Common myeloid progenitor, CD34-positive (primary cell): ENCODE results near the gene TRPM4.

Experiments used
- CTCF ChIA-PET: fragments of 350-600 bp; sonication (Branson Sonifier 250); formaldehyde crosslinking; loops from one replicate; lab custom pipeline; 2021; ENCODE audit warnings: antibody characterized with exemption; lab: Charles Lee
- POLR2A ChIA-PET: fragments of 350-600 bp; sonication (Branson Sonifier 250); formaldehyde crosslinking; loops from one replicate; lab custom pipeline; 2021; ENCODE audit warnings: antibody characterized with exemption; lab: Charles Lee
- DNase-seq, 3 donors: peaks; one replicate each; pipeline versions ENCODE4 v3.0.0 to v3.0.0-alpha.2; 2013
- H3K27ac ChIP-seq, 2 experiments: 1 replicate in 1 of 2; 2 replicates in 1 of 2; pipeline ENCODE4 v1.7.0; 2013; ENCODE audit warnings: inconsistent platforms in 2 of 2, low read length in 2 of 2, mild to moderate bottlenecking in 2 of 2, low read depth in 1 of 2, moderate library complexity in 1 of 2; ENCODE audit not compliant: severe bottlenecking in 2 of 2, insufficient read depth in 1 of 2, poor library complexity in 1 of 2
- H3K27me3 ChIP-seq, 5 experiments: replicated peaks in 2 of 5; 1 replicate in 3 of 5; 2 replicates in 2 of 5; pipeline versions ENCODE4 v1.6.1 to v1.7.0; 2013; ENCODE audit warnings: low read length in 4 of 5, mild to moderate bottlenecking in 2 of 5, moderate library complexity in 2 of 5, inconsistent platforms in 1 of 5; ENCODE audit not compliant: insufficient read depth in 5 of 5, control insufficient read depth in 4 of 5
- H3K36me3 ChIP-seq, 4 experiments: 1 replicate in 2 of 4; 2 replicates in 2 of 4; pipeline versions ENCODE4 v1.6.1 to v1.7.0; 2013; ENCODE audit warnings: low read length in 3 of 4, control low read depth in 1 of 4, mild to moderate bottlenecking in 1 of 4; ENCODE audit not compliant: control insufficient read depth in 4 of 4, insufficient read depth in 4 of 4
- H3K4me1 ChIP-seq, 4 experiments: 1 replicate in 3 of 4; 2 replicates in 1 of 4; pipeline versions ENCODE4 v1.6.1 to v1.7.1; 2013; ENCODE audit warnings: low read length in 3 of 4, mild to moderate bottlenecking in 3 of 4, control low read depth in 1 of 4, inconsistent platforms in 1 of 4, moderate library complexity in 1 of 4; ENCODE audit not compliant: control insufficient read depth in 4 of 4, insufficient read depth in 4 of 4; ENCODE audit errors: control extremely low read depth in 1 of 4
- H3K4me3 ChIP-seq, 7 experiments: 1 replicate in 4 of 7; 2 replicates in 3 of 7; pipeline versions ENCODE4 v1.5.1 to v1.7.0; 2013; ENCODE audit warnings: mild to moderate bottlenecking in 7 of 7, low read length in 6 of 7, moderate library complexity in 6 of 7, inconsistent platforms in 2 of 7, low read depth in 2 of 7, control low read depth in 1 of 7; ENCODE audit not compliant: insufficient read depth in 4 of 7, control insufficient read depth in 1 of 7; ENCODE audit errors: extremely low read depth in 1 of 7
- H3K9me3 ChIP-seq, 5 experiments: 1 replicate in 4 of 5; 2 replicates in 1 of 5; pipeline versions ENCODE4 v1.6.1 to v1.7.1; 2013; ENCODE audit warnings: low read length in 4 of 5, mild to moderate bottlenecking in 2 of 5, inconsistent platforms in 1 of 5, low read depth in 1 of 5, moderate library complexity in 1 of 5; ENCODE audit not compliant: control insufficient read depth in 4 of 5, insufficient read depth in 2 of 5; ENCODE audit errors: control extremely low read depth in 1 of 5
- WGBS: methylation state at CpG from one replicate; pipeline ENCODE4 v1.1.5; 2013; ENCODE audit not compliant: insufficient coverage; 5-methylcytosine and 5-hydroxymethylcytosine counted together

The TRPM4 gene

GRCh38 chr19:49241769-49242168, 84.2 kb downstream of the TRPM4 start:
- POLR2A ChIA-PET = no interaction called here
- CTCF ChIA-PET = interaction anchor here (1.8 kb wide), 1 partner anchor 16 kb away, joined by 4 read pairs; no protein-coding TSS in a partner anchor
- Histone ChIP-seq H3K27ac (no peak overlapping the region), H3K36me3 (no peaks in the 10 kb centered on the region), H3K4me3 (no peak overlapping the region), H3K4me1 (no peaks in the 10 kb centered on the region), H3K27me3 (no peaks in the 10 kb centered on the region), H3K9me3 (no peaks in the 10 kb centered on the region)
- WGBS = 98% methylated on average over 6 of the region's 7 CpGs
- DNase-seq = no peak

- CTCF ChIA-PET = no interaction called here
- POLR2A ChIA-PET = no interaction called here
Observed at GRCh38 chr19:49243129-49243528, 85.5 kb downstream of the TRPM4 start.

GRCh38 chr19:49243726-49244125, 86.1 kb downstream of the TRPM4 start:
- Histone ChIP-seq H3K36me3 (no peaks in the 10 kb centered on the region), H3K4me1 (no peaks in the 10 kb centered on the region), H3K27ac (no peak overlapping the region), H3K4me3 (no peak overlapping the region), H3K27me3 (no peaks in the 10 kb centered on the region), H3K9me3 (no peaks in the 10 kb centered on the region)
- ChIA-PET CTCF (no interaction called here), POLR2A (no interaction called here)
- WGBS = 94% methylated on average over 7 of the region's 11 CpGs
- no peak for DNase-seq

More at GRCh38 chr19:49243129-49243528, 85.5 kb downstream of the TRPM4 start:
- Histone ChIP-seq H3K27ac (no peak overlapping the region), H3K4me3 (no peak overlapping the region), H3K4me1 (no peaks in the 10 kb centered on the region), H3K9me3 (no peaks in the 10 kb centered on the region), H3K27me3 (no peaks in the 10 kb centered on the region), H3K36me3 (no peaks in the 10 kb centered on the region)
- DNase-seq = no peak
- WGBS = 84% methylated on average over 2 of the region's 6 CpGs

- Histone ChIP-seq H3K27ac (no peak overlapping the region), H3K36me3 (no peaks in the 10 kb centered on the region), H3K9me3 (no peaks in the 10 kb centered on the region), H3K4me3 (no peak overlapping the region), H3K4me1 (no peaks in the 10 kb centered on the region), H3K27me3 (no peaks in the 10 kb centered on the region)
- WGBS = 98% methylated on average over 5 of the region's 9 CpGs
- ChIA-PET POLR2A (no interaction called here), CTCF (no interaction called here)
- no peak for DNase-seq
Observed at GRCh38 chr19:49244256-49244655, 86.7 kb downstream of the TRPM4 start.

- Histone ChIP-seq H3K27me3 (peaks cover 0 to 3% (median 0%) of the 10 kb centered on the region in 5 experiments), H3K4me3 (no peak overlapping the region), H3K36me3 (no peaks in the 10 kb centered on the region), H3K27ac (no peak overlapping the region), H3K9me3 (no peaks in the 10 kb centered on the region), H3K4me1 (no peaks in the 10 kb centered on the region)
- WGBS = no CpG with 5 or more reads among the region's 2 CpGs
- ChIA-PET POLR2A (no interaction called here), CTCF (no interaction called here)
- no peak for DNase-seq
Observed at GRCh38 chr19:49247676-49248075, 90.1 kb downstream of the TRPM4 start.

- Histone ChIP-seq H3K4me1 (no peaks in the 10 kb centered on the region), H3K27ac (no peak overlapping the region), H3K4me3 (no peak overlapping the region), H3K36me3 (no peaks in the 10 kb centered on the region), H3K27me3 (peaks cover 0 to 3% (median 0%) of the 10 kb centered on the region in 5 experiments), H3K9me3 (no peaks in the 10 kb centered on the region)
- POLR2A ChIA-PET = no interaction called here
- DNase-seq = no peak
- WGBS = 89% methylated on average over 1 of the region's 2 CpGs
- CTCF ChIA-PET = interaction anchor here (1.3 kb wide), 2 partner anchors 10 to 24 kb away, joined by 3 to 5 read pairs; no protein-coding TSS in a partner anchor
Observed at GRCh38 chr19:49249933-49250332, 92.3 kb downstream of the TRPM4 start.

- Histone ChIP-seq H3K27ac (no peak overlapping the region), H3K9me3 (peaks cover 0 to 17% (median 8%) of the 10 kb centered on the region in 5 experiments), H3K4me3 (no peak overlapping the region), H3K36me3 (no peaks in the 10 kb centered on the region), H3K4me1 (no peaks in the 10 kb centered on the region), H3K27me3 (peaks cover 0 to 2% (median 0%) of the 10 kb centered on the region in 5 experiments)
- no peak for DNase-seq
- CTCF ChIA-PET = interaction anchor here (1.3 kb wide), 1 partner anchor 172 kb away, joined by 3 read pairs; no protein-coding TSS in a partner anchor
- POLR2A ChIA-PET = no interaction called here
- WGBS = 94% methylated on average over 10 of the region's 10 CpGs
Observed at GRCh38 chr19:49255674-49256073, 98.1 kb downstream of the TRPM4 start.
